Hindlimb muscle (tissue), 1 donor: ENCODE measurements around the gene TAL1. TPM values are rescaled to one million over a fixed set of nuclear protein-coding genes. Genes with fewer than 3 reads are reported as not detected.

ENCODE experiments used
- polyA plus RNA-seq: library from polyadenylated mRNA; unstranded; fragments of 120-200 nt; gene quantifications from one replicate; pipeline ENCODE4 v1.2.1, GENCODE V29; 2013; ENCODE audit not compliant: insufficient read length

TAL1 gene
- polyA plus RNA-seq, 1 donor: 3.6 TPM

Other genes with a start within 250 kb of the TAL1 start
- gene CYP4X1, start 208.6 kb downstream of the TAL1 start, polyA plus RNA-seq: 4.1 TPM
- 0.15 TPM for gene CYP4Z1, start 165.0 kb downstream of the TAL1 start, polyA plus RNA-seq
- 0.13 TPM for gene CYP4A22, start 94.8 kb downstream of the TAL1 start, polyA plus RNA-seq
- gene PDZK1IP1, start 42.2 kb downstream of the TAL1 start, polyA plus RNA-seq: 0.59 TPM
- 3.9 TPM for gene STIL, start 81.9 kb upstream of the TAL1 start, polyA plus RNA-seq
- gene CMPK1, start 101.6 kb upstream of the TAL1 start, polyA plus RNA-seq: 69.0 TPM
- not detected for gene FOXE3, start 184.1 kb upstream of the TAL1 start, polyA plus RNA-seq
- gene FOXD2, start 205.8 kb upstream of the TAL1 start, polyA plus RNA-seq: 0.30 TPM